Measurements from ENCODE around the gene MEPCE.

DNA sequence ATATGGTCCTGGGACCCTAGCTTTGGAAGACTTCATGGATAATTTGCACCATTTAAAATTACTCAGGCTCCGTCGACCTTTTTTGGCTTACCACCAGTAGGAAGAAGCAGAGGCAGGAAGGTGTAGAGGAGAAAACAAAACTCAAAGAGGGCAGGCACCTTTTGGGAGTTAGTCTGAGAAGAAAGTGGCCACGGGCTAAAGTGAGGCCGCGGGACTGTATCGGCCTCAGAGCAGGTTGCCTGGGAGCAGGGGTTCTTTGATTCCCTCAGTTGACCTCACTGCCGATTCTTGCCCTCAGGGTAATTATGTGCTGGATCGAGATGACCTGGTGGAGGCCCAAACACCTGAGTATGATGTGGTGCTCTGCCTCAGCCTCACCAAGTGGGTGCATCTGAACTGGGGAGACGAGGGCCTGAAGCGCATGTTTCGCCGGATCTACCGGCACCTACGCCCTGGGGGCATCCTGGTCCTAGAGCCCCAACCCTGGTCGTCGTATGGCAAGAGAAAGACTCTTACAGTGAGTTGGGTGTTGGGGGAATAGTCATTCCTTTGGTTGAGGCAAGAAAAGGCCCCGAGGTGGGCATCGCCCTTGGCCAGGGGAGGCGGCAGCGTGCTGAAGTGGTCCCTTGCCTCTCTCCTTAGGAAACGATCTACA is 3.1 kb downstream of the MEPCE start:
- TF ChIP-seq, protein P1, sequence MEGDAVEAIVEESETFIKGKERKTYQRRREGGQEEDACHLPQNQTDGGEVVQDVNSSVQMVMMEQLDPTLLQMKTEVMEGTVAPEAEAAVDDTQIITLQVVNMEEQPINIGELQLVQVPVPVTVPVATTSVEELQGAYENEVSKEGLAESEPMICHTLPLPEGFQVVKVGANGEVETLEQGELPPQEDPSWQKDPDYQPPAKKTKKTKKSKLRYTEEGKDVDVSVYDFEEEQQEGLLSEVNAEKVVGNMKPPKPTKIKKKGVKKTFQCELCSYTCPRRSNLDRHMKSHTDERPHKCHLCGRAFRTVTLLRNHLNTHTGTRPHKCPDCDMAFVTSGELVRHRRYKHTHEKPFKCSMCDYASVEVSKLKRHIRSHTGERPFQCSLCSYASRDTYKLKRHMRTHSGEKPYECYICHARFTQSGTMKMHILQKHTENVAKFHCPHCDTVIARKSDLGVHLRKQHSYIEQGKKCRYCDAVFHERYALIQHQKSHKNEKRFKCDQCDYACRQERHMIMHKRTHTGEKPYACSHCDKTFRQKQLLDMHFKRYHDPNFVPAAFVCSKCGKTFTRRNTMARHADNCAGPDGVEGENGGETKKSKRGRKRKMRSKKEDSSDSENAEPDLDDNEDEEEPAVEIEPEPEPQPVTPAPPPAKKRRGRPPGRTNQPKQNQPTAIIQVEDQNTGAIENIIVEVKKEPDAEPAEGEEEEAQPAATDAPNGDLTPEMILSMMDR (IDR thresholded peaks at IDR 0.05) = no peak
- no peak for TF ChIP-seq POLR2A (IDR thresholded peaks at IDR 0.05)
